K562 (cell line): ENCODE results near the gene SH3GLB2. TPM values are rescaled to one million over a fixed set of nuclear protein-coding genes. Genes with fewer than 3 reads are reported as not detected.
A peak's percentile ranks its signal among the peaks of the same experiment; 100 is the strongest.

Experiments used
- CHD4 ChIP-seq: fragments of 200-600 bp; sonication (generic); IDR thresholded peaks from 3 replicates; pipeline ENCODE4 v1.6.1; 2012; ENCODE audit warnings: low read depth, mild to moderate bottlenecking, mixed read lengths, low read length, inconsistent platforms; ENCODE audit not compliant: insufficient read depth, insufficient replicate concordance, poor library complexity, severe bottlenecking
- ESRRA ChIP-seq: fragments of 450-650 bp; IDR thresholded peaks from 2 replicates; pipeline ENCODE4 v1.6.1; 2014; ENCODE audit warnings: low read depth, mild to moderate bottlenecking, moderate library complexity, borderline replicate concordance
- GMEB1 ChIP-seq: fragments of 250-450 bp; sonication (Bioruptor Pico); IDR thresholded peaks from 2 replicates; pipeline ENCODE4 v1.4.0; 2020; ENCODE audit warnings: mild to moderate bottlenecking
- HDAC1 ChIP-seq, 2 experiments: fragments of 450-650 bp; IDR thresholded peaks; 2 replicates each; pipeline ENCODE4 v1.6.1; 2016 to 2017; ENCODE audit warnings: inconsistent platforms in 1 of 2, mild to moderate bottlenecking in 1 of 2, moderate library complexity in 1 of 2
- MAZ ChIP-seq, 2 experiments: fragments of 450-650 bp in 1 of 2; sonication (generic) in 1 of 2; formaldehyde crosslinking; IDR thresholded peaks in 1 of 2; conservative IDR thresholded peaks in 1 of 2; 2 replicates each; pipeline versions ENCODE4 v1.4.0 to v1.5.0; 2020; ENCODE audit warnings: mild to moderate bottlenecking in 1 of 2, missing genetic modification reagents in 1 of 2
- MGA ChIP-seq: fragments of 450-650 bp; IDR thresholded peaks from 2 replicates; pipeline ENCODE4 v1.6.1; 2016; ENCODE audit warnings: mild to moderate bottlenecking, moderate library complexity
- RCOR1 ChIP-seq, 2 experiments: IDR thresholded peaks; 2 replicates each; pipeline ENCODE4 v1.6.1; 2012; ENCODE audit warnings: low read depth in 2 of 2, low read length in 2 of 2, borderline replicate concordance in 1 of 2, improper control_type of control experiment in 1 of 2
- SMARCA5 ChIP-seq: fragments of 450-650 bp; IDR thresholded peaks from 2 replicates; pipeline ENCODE4 v1.6.1; 2016
- ZBTB8A ChIP-seq: fragments of 450-650 bp; IDR thresholded peaks from 2 replicates; pipeline ENCODE4 v1.6.1; 2018; ENCODE audit warnings: mild to moderate bottlenecking, moderate library complexity; ENCODE audit not compliant: partially characterized antibody
- ZNF23 ChIP-seq: fragments of 250-450 bp; sonication (Bioruptor Pico); IDR thresholded peaks from 2 replicates; pipeline ENCODE4 v1.4.0; 2020; ENCODE audit warnings: mild to moderate bottlenecking
- ZNF644 ChIP-seq: fragments of 200-800 bp; sonication (Bioruptor generic); IDR thresholded peaks from 2 replicates; pipeline ENCODE4 v1.6.1; 2016; ENCODE audit warnings: low read depth, missing genetic modification characterization, missing compliant biosample characterization
- polyA plus RNA-seq, 8 experiments: library from polyadenylated mRNA; depleted of rRNA in 4 of 8; stranded (reverse) in 5 of 8; unstranded in 3 of 8; fragments of >200 nt; fragmentation: Nextera tagmentation in 2 of 8; fragmentation: Illumina TruSeq in 1 of 8; extraction: Ambion mirVana in 2 of 8; extraction: Trizol in 1 of 8; gene quantifications; 2 replicates each; pipeline versions ENCODE4 v1.2.1 to v1.2.3, GENCODE V29; 2011 to 2014; ENCODE audit warnings: inconsistent platforms in 1 of 8, missing spikeins in 1 of 8
- total RNA-seq, 7 experiments: library from RNA; depleted of rRNA in 6 of 7; stranded (reverse); fragments of >200 nt in 6 of 7; fragmentation: Illumina TruSeq in 2 of 7; extraction: Trizol in 2 of 7; gene quantifications; 2 replicates each; pipeline versions ENCODE4 v1.2.1 to v1.2.3, GENCODE V29; 2011 to 2021; ENCODE audit warnings: low replicate concordance in 1 of 7

SH3GLB2 gene
- total and polyA plus RNA-seq, 9 of the 15 experiments (the other 6 are each of a cell fraction or from before 2014, with no cell fraction given) = 0.20 to 118 (median 58.8) TPM

GRCh38 chr9:129027224-129027684, 877 bp downstream of the SH3GLB2 start (continued):
- TF ChIP-seq MGA (peak; percentile 45), CHD4 (peak; percentile 23), RCOR1 (IDR thresholded peaks at IDR 0.05; ENCODE audit: borderline replicate concordance in 1 of 2, low read depth in 2 of 2, low read length in 2 of 2) (peak in 1 of 2 experiments; percentile 51; a peak in 1 of 4 replicates), ESRRA (peak; percentile 95), MAZ (CRISPR knock-in tag; conservative IDR thresholded peaks at IDR 0.05 in 1 of 2, IDR thresholded peaks at IDR 0.05 in 1 of 2) (0 out of 4 replicates have a peak, but pooled peaks of 1 of the 2 experiments have one; percentile 26), HDAC1 (IDR thresholded peaks at IDR 0.05) (peak in 1 of 2 experiments; percentile 22; a peak in 1 of 4 replicates), ZNF23 (CRISPR knock-in tag) (no peak), GMEB1 (CRISPR knock-in tag) (no peak), SMARCA5 (peak; percentile 85), ZNF644 (tag) (no peak), ZBTB8A (no peak)
- TF ChIP-seq, all 486 proteins: peak for 18
